Measurements from ENCODE around the gene RPSA. TPM values are rescaled to one million over a fixed set of nuclear protein-coding genes. Genes with fewer than 3 reads are reported as not detected.
A peak's percentile ranks its signal among the peaks of the same experiment; 100 is the strongest.

Gene RPSA
- total and polyA plus RNA-seq, 9 of the 15 experiments (the other 6 are each of a cell fraction or from before 2014, with no cell fraction given): 2,290 to 4,272 (median 2,730) TPM

DNA sequence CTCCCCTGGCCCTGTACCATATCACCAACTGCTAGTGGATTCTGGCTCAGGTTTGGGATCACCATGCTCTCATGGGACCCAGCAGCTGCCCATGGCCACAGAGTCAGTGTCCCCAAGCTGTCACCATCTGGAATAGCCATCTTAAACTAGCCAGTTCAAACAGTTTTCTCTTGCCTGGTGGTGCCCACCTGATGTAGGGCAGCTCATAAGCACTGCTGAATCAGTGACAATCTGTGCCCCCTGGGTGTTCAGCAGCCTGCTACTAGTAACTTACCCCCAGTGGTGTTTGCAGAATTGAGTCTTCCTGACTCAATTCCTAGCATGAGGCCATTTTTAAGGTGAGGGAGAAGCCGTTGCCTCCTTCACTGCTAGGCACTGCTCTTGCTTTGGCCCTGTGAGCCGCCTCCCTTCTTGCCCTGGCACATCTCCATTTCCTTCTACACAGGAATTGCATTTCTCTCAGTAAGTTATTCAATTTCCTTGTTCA is 7.9 kb downstream of the RPSA start (continued):
- TF ChIP-seq, protein P1, sequence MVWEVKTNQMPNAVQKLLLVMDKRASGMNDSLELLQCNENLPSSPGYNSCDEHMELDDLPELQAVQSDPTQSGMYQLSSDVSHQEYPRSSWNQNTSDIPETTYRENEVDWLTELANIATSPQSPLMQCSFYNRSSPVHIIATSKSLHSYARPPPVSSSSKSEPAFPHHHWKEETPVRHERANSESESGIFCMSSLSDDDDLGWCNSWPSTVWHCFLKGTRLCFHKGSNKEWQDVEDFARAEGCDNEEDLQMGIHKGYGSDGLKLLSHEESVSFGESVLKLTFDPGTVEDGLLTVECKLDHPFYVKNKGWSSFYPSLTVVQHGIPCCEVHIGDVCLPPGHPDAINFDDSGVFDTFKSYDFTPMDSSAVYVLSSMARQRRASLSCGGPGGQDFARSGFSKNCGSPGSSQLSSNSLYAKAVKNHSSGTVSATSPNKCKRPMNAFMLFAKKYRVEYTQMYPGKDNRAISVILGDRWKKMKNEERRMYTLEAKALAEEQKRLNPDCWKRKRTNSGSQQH (CRISPR knock-in tag; IDR thresholded peaks at IDR 0.05): peak; percentile 20; the same call in 1 of the 2 replicates
- TF ChIP-seq HMG20A (CRISPR knock-in tag; conservative IDR thresholded peaks at IDR 0.05) (no peak), MYNN (IDR thresholded peaks at IDR 0.05) (peak; percentile 72), MYNN (CRISPR knock-in tag; IDR thresholded peaks at IDR 0.05) (no peak), KHSRP (IDR thresholded peaks at IDR 0.05) (peak; percentile 14; the same call in 1 of the 2 replicates), RBM22 (IDR thresholded peaks at IDR 0.05; ENCODE audit: low read depth, low read length, poor library complexity, severe bottlenecking) (peak; percentile 37), ZBED1 (IDR thresholded peaks at IDR 0.05) (peak; percentile 58; the same call in 1 of the 2 replicates), POLR3A (IDR thresholded peaks at IDR 0.05; ENCODE audit: borderline replicate concordance, extremely low read depth, insufficient read depth, insufficient read length) (no peak), ZBTB8A (IDR thresholded peaks at IDR 0.05; ENCODE audit: partially characterized antibody) (no peak), ZNF444 (CRISPR knock-in tag; IDR thresholded peaks at IDR 0.05) (no peak), ZNF57 (CRISPR knock-in tag; IDR thresholded peaks at IDR 0.05) (0 out of 2 replicates have a peak, but pooled peaks have one; percentile 74), CBX1 (IDR thresholded peaks at IDR 0.05; ENCODE audit: low read depth) (0 out of 2 replicates have a peak, but pooled peaks have one; percentile 18), POLR2B (IDR thresholded peaks at IDR 0.05; ENCODE audit: low read depth, partially characterized antibody) (peak; percentile 62), POLR2AphosphoS2 (IDR thresholded peaks at IDR 0.05; ENCODE audit: low read length) (peak; percentile 69), ZNF41 (CRISPR knock-in tag; conservative IDR thresholded peaks at IDR 0.05) (no peak), ZKSCAN8 (CRISPR knock-in tag; IDR thresholded peaks at IDR 0.05) (no peak), POLR2G (IDR thresholded peaks at IDR 0.05; ENCODE audit: low read depth, low read length) (peak; percentile 60; the same call in 1 of the 2 replicates)
- TF ChIP-seq, protein P2, sequence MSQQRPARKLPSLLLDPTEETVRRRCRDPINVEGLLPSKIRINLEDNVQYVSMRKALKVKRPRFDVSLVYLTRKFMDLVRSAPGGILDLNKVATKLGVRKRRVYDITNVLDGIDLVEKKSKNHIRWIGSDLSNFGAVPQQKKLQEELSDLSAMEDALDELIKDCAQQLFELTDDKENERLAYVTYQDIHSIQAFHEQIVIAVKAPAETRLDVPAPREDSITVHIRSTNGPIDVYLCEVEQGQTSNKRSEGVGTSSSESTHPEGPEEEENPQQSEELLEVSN (IDR thresholded peaks at IDR 0.05; ENCODE audit: borderline replicate concordance in 1 of 2, extremely low read depth in 1 of 2, insufficient read depth in 1 of 2, insufficient read length in 1 of 2, low read depth in 1 of 2, low read length in 1 of 2, poor library complexity in 1 of 2, severe bottlenecking in 1 of 2): no peak
- TF ChIP-seq, protein P3, sequence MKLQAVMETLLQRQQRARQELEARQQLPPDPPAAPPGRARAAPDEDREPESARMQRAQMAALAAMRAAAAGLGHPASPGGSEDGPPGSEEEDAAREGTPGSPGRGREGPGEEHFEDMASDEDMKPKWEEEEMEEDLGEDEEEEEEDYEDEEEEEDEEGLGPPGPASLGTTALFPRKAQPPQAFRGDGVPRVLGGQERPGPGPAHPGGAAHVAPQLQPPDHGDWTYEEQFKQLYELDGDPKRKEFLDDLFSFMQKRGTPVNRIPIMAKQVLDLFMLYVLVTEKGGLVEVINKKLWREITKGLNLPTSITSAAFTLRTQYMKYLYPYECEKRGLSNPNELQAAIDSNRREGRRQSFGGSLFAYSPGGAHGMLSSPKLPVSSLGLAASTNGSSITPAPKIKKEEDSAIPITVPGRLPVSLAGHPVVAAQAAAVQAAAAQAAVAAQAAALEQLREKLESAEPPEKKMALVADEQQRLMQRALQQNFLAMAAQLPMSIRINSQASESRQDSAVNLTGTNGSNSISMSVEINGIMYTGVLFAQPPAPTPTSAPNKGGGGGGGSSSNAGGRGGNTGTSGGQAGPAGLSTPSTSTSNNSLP (IDR thresholded peaks at IDR 0.05; ENCODE audit: borderline replicate concordance, low read depth, low read length): no peak
